Hematopoietic multipotent progenitor cell treated with erythropoietin and hydrocortisone succinate and interleukin-3 and kit ligand, for 17 days (in vitro differentiated cells): ENCODE data around the gene LRFN5.
"Not testable (repeated sequence)": the region's sequence is repeated elsewhere in the genome, so short reads cannot be mapped to it uniquely, and the experiment has no call there.

ENCODE experiments used
- DNase-seq: peaks from one replicate; pipeline ENCODE4 v3.0.0-alpha.2; 2015; ENCODE audit warnings: low spot score

The LRFN5 gene

GRCh38 chr14:41636492-41637392 is 30.1 kb downstream of the LRFN5 start:
- DNase-seq = no peak

GRCh38 chr14:41641690-41642089 is 35.0 kb downstream of the LRFN5 start:
- DNase-seq = no peak

- no peak for DNase-seq
These were observed 35.7 kb downstream of the LRFN5 start for GRCh38 chr14:41642367-41642766.

GRCh38 chr14:41642789-41643188 is 36.1 kb downstream of the LRFN5 start:
- DNase-seq = no peak

- DNase-seq = no peak
These were observed 37.9 kb downstream of the LRFN5 start for GRCh38 chr14:41644606-41645005.

GRCh38 chr14:41650802-41651201 is 44.1 kb downstream of the LRFN5 start:
- no peak for DNase-seq

GRCh38 chr14:41654196-41654595 is 47.5 kb downstream of the LRFN5 start:
- no peak for DNase-seq

GRCh38 chr14:41662780-41663472 is 56.2 kb downstream of the LRFN5 start:
- DNase-seq = no peak

GRCh38 chr14:41663473-41663850 is 56.8 kb downstream of the LRFN5 start:
- DNase-seq = no peak

- no peak for DNase-seq
These were observed 59.6 kb downstream of the LRFN5 start for GRCh38 chr14:41666301-41666700.

GRCh38 chr14:41668356-41668755 is 61.7 kb downstream of the LRFN5 start:
- DNase-seq = no peak

GRCh38 chr14:41673601-41674000 is 66.9 kb downstream of the LRFN5 start:
- not testable (repeated sequence) for DNase-seq

GRCh38 chr14:41674511-41674971 is 67.9 kb downstream of the LRFN5 start:
- DNase-seq = not testable (repeated sequence)

GRCh38 chr14:41699486-41699885 is 92.8 kb downstream of the LRFN5 start:
- no peak for DNase-seq

- DNase-seq = no peak
These were observed 111.9 kb downstream of the LRFN5 start for GRCh38 chr14:41718477-41719166.

GRCh38 chr14:41739203-41739602 is 132.5 kb downstream of the LRFN5 start:
- no peak for DNase-seq

GRCh38 chr14:41743140-41743539 is 136.5 kb downstream of the LRFN5 start:
- no peak for DNase-seq

GRCh38 chr14:41749429-41749828 is 142.8 kb downstream of the LRFN5 start:
- DNase-seq = no peak

GRCh38 chr14:41750575-41750974 is 143.9 kb downstream of the LRFN5 start:
- DNase-seq = not testable (repeated sequence)

- no peak for DNase-seq
These were observed 151.5 kb downstream of the LRFN5 start for GRCh38 chr14:41758011-41758665.

- DNase-seq = no peak
These were observed 154.5 kb downstream of the LRFN5 start for GRCh38 chr14:41761204-41761603.

- no peak for DNase-seq
These were observed 160.1 kb downstream of the LRFN5 start for GRCh38 chr14:41766772-41767171.
